ENCODE measurements around the gene NAPA.

GRCh38 chr19:47520343-47520806, 5.5 kb upstream of the NAPA start:
- TF ChIP-seq CTCF (conservative IDR thresholded peaks at IDR 0.05; ENCODE audit: low read depth, low read length) = no peak
- no peak for TF ChIP-seq EZH2 (IDR thresholded peaks at IDR 0.05; ENCODE audit: low read length, unreplicated experiment)

All from PC-3 (cell line).